ENCODE data around the gene RPL27. TPM values are rescaled to one million over a fixed set of nuclear protein-coding genes. Genes with fewer than 3 reads are reported as not detected.
"Not testable (repeated sequence)": the region's sequence is repeated elsewhere in the genome, so short reads cannot be mapped to it uniquely, and the experiment has no call there.

The RPL27 gene
- total and polyA plus RNA-seq, 2 of the 13 experiments (the other 11 are each of a cell fraction or from before 2014, with no cell fraction given): 1,585 to 5,840 TPM

GRCh38 chr17:42992872-42993271 is 5.3 kb upstream of the RPL27 start (continued):
- TF ChIP-seq ELK4 (CRISPR knock-in tag; IDR thresholded peaks at IDR 0.05; ENCODE audit: borderline replicate concordance) (no peak), ZBTB42 (CRISPR knock-in tag; IDR thresholded peaks at IDR 0.05) (no peak), JUND (CRISPR knock-in tag; IDR thresholded peaks at IDR 0.05) (no peak), NFAT5 (CRISPR knock-in tag; IDR thresholded peaks at IDR 0.05) (no peak), ARID4A (CRISPR knock-in tag; IDR thresholded peaks at IDR 0.05; ENCODE audit: borderline replicate concordance) (no peak), ZBTB20 (CRISPR knock-in tag; IDR thresholded peaks at IDR 0.05; ENCODE audit: borderline replicate concordance, low read depth) (no peak), MBNL3 (CRISPR knock-in tag; conservative IDR thresholded peaks at IDR 0.05) (no peak), ZNF737 (CRISPR knock-in tag; IDR thresholded peaks at IDR 0.05; ENCODE audit: borderline replicate concordance) (no peak), SRSF9 (IDR thresholded peaks at IDR 0.05; ENCODE audit: borderline replicate concordance, insufficient read depth, low read depth, low read length, poor library complexity, severe bottlenecking) (no peak)

GRCh38 chr17:42993913-42994312 is 4.3 kb upstream of the RPL27 start:
- BruUV-seq (replicated peaks); CTCF ChIA-PET (ENCODE audit: low intra/inter-chr PET ratio, low total read pairs); H3K4me2 ChIP-seq (ENCODE audit: low read depth, low read length); POLR2A ChIA-PET; H2AFZ ChIP-seq (ENCODE audit: low read length); H3K27ac ChIP-seq (ENCODE audit: extremely low read length, insufficient read depth, low read length); H3K79me2 ChIP-seq (ENCODE audit: insufficient read depth, low read length); DNase-seq (ENCODE audit: low spot score); H3K9me3 ChIP-seq (ENCODE audit: low read length); FAIRE-seq; H4K20me1 ChIP-seq (ENCODE audit: insufficient read depth, low read length); H3K27me3 ChIP-seq (ENCODE audit: control insufficient read depth in 1 of 2, insufficient read depth in 2 of 2, low read length in 2 of 2); H3K4me3 ChIP-seq (replicated peaks in 1 of 3; ENCODE audit: insufficient read depth in 1 of 3, low read depth in 2 of 3, low read length in 3 of 3); ATAC-seq; intact Hi-C loops (cut with micrococcal nuclease; ENCODE audit: unreplicated experiment); H3K9ac ChIP-seq (ENCODE audit: insufficient read depth, low read depth, low read length); in situ Hi-C loops (cut with HindIII; ENCODE audit: extremely low pct_ligation_motif_present, low pct_unique_long_range_greater_than_20kb): not testable (repeated sequence)
- WGBS (ENCODE audit: low lambda C conversion rate): 85% methylated on average over 10 of the region's 10 CpGs
- peaks cover 18 to 42% of the 10 kb centered on the region in 2 experiments for H3K36me3 ChIP-seq (replicated peaks in 1 of 2; ENCODE audit: control insufficient read depth in 1 of 2, insufficient read depth in 2 of 2, low read length in 2 of 2)
- H3K4me1 ChIP-seq (ENCODE audit: insufficient read depth, low read length): peaks cover 27% of the 10 kb centered on the region

All from HepG2 (cell line).